Sigmoid colon (tissue), 7 donors: Measurements from ENCODE around the gene C1orf94. TPM values are rescaled to one million over a fixed set of nuclear protein-coding genes. Genes with fewer than 3 reads are reported as not detected.

Source experiments
- DNase-seq: peaks from one replicate; pipeline ENCODE4 v3.0.0-alpha.2; 2019
- H3K27ac ChIP-seq, 4 donors: fragments of 200-600 bp; sonication (generic); one replicate each; pipeline ENCODE4 v1.5.1; 2016 to 2019; ENCODE audit warnings: mild to moderate bottlenecking in 1 of 4
- H3K27me3 ChIP-seq, 3 donors: fragments of 200-600 bp; sonication (generic); one replicate each; pipeline ENCODE4 v1.5.1; 2019; ENCODE audit warnings: mild to moderate bottlenecking in 1 of 3
- H3K36me3 ChIP-seq, 4 donors: fragments of 200-600 bp; sonication (generic); one replicate each; pipeline ENCODE4 v1.5.1; 2016 to 2019
- H3K4me1 ChIP-seq, 4 donors: fragments of 200-600 bp; sonication (generic); one replicate each; pipeline ENCODE4 v1.5.1; 2017 to 2019
- H3K4me3 ChIP-seq, 4 donors: fragments of 200-600 bp; sonication (generic); one replicate each; pipeline ENCODE4 v1.5.1; 2017 to 2019; ENCODE audit warnings: mild to moderate bottlenecking in 2 of 4, moderate library complexity in 1 of 4
- H3K9me3 ChIP-seq, 4 donors: fragments of 200-600 bp in 3 of 4; sonication (generic) in 3 of 4; one replicate each; pipeline versions ENCODE4 v1.5.1 to v1.6.1; 2013 to 2019
- EP300 ChIP-seq, 4 donors: sonication (generic); formaldehyde crosslinking; IDR thresholded peaks; one replicate each; pipeline ENCODE4 v1.6.1; 2017; ENCODE audit warnings: antibody characterized with exemption in 4 of 4
- POLR2A ChIP-seq, 2 donors: fragments of 450-650 bp; IDR thresholded peaks; one replicate each; pipeline ENCODE4 v1.6.1; 2016; ENCODE audit warnings: antibody characterized with exemption in 2 of 2, mild to moderate bottlenecking in 2 of 2, moderate library complexity in 2 of 2
- POLR2AphosphoS5 ChIP-seq, 4 donors: sonication (generic); formaldehyde crosslinking; IDR thresholded peaks; one replicate each; pipeline ENCODE4 v1.6.1; 2017; ENCODE audit warnings: antibody characterized with exemption in 4 of 4
- WGBS, 2 donors: extraction: QIAGEN DNeasy Blood & Tissue Kit; methylation state at CpG; one replicate each; pipeline ENCODE4 v1.1.7; 2013; 5-methylcytosine and 5-hydroxymethylcytosine counted together
- intact Hi-C: fragments of 100-400 bp; cut with DNase I; formaldehyde crosslinking; loops from one replicate; pipeline ENCODE4 v1.15.1; 2023
- polyA plus RNA-seq, 3 donors: library from polyadenylated mRNA; stranded (reverse); fragments of 200-250 nt; gene quantifications; one replicate each; pipeline ENCODE4 v1.2.3, GENCODE V29; 2013
- total RNA-seq, 4 donors: library from RNA; depleted of rRNA; stranded (reverse); fragments of >200 nt; gene quantifications; one replicate each; pipeline ENCODE4 v1.1.0, GENCODE V29; 2016
- TF ChIP-seq, protein P1 (sequence below), 4 experiments: fragments of 450-650 bp in 3 of 4; fragments of 200-600 bp in 1 of 4; IDR thresholded peaks; one replicate each; pipeline ENCODE4 v1.5.1; 2016 to 2019; ENCODE audit warnings: antibody characterized with exemption in 4 of 4, mild to moderate bottlenecking in 3 of 4, moderate library complexity in 2 of 4
- donor health status: healthy with polysubstance abuse.
- donor health status: Bipolar disorder and iron deficiency.
- donor health status: healthy.

C1orf94 gene
- total and polyA plus RNA-seq, 7 donors: not detected

DNA sequence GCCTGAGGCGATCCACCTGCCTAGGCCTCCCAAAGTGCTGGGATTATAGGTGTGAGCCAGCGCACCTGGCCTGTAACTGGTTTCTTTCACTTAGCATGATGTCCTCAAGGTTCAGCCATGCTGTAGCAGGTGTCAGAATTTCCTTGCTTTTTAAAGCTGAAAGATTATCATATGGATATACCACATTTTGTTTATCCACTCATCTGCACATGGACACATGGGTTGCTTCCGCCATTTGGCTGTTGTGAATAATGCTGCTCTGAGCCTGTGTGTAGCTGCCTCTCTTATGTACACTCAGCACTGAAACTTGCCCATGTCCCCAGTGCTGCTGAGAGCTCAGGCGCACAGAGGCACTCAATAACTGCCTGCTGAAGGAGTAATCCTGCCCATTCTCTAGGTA lies 23.5 kb upstream of the C1orf94 start:
- 91 to 93% methylated on average over 4 of the region's 4 CpGs for WGBS, 2 donors
- no peak for DNase-seq
- no peaks in the 10 kb centered on the region for H3K4me1 ChIP-seq
- intact Hi-C loops: no loop called here
- TF ChIP-seq POLR2A (IDR thresholded peaks at IDR 0.05) (no peak), EP300 (IDR thresholded peaks at IDR 0.05) (no peak), POLR2AphosphoS5 (IDR thresholded peaks at IDR 0.05) (no peak)
- TF ChIP-seq, protein P1, sequence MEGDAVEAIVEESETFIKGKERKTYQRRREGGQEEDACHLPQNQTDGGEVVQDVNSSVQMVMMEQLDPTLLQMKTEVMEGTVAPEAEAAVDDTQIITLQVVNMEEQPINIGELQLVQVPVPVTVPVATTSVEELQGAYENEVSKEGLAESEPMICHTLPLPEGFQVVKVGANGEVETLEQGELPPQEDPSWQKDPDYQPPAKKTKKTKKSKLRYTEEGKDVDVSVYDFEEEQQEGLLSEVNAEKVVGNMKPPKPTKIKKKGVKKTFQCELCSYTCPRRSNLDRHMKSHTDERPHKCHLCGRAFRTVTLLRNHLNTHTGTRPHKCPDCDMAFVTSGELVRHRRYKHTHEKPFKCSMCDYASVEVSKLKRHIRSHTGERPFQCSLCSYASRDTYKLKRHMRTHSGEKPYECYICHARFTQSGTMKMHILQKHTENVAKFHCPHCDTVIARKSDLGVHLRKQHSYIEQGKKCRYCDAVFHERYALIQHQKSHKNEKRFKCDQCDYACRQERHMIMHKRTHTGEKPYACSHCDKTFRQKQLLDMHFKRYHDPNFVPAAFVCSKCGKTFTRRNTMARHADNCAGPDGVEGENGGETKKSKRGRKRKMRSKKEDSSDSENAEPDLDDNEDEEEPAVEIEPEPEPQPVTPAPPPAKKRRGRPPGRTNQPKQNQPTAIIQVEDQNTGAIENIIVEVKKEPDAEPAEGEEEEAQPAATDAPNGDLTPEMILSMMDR (IDR thresholded peaks at IDR 0.05): no peak
- no peaks in the 10 kb centered on the region for H3K9me3 ChIP-seq
- H3K36me3 ChIP-seq: no peaks in the 10 kb centered on the region
- no peak overlapping the region for H3K27ac ChIP-seq
- no peak overlapping the region for H3K4me3 ChIP-seq
- no peaks in the 10 kb centered on the region for H3K27me3 ChIP-seq

DNA sequence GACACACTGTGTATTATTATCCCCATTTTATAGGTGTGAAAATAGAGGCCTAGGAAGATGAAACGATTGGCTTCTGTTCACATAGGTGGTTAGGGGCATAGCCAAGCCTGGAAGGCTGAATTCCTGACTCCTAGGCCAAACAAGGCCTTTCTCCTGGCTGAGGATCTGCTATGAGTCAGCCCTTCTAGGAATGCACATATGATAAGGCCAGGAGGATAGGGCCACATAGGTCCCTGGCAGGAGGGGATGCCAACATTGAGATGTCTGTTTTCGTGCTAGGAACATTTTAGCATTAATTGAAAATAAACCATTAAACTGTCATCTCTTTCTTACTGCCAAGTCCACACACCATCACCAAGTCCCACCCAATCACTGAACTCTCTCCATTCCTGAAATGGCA lies 20.8 kb upstream of the C1orf94 start:
- Histone ChIP-seq H3K36me3 (no peaks in the 10 kb centered on the region), H3K27ac (no peak overlapping the region), H3K4me1 (no peaks in the 10 kb centered on the region), H3K27me3 (peaks cover 0 to 18% (median 12%) of the 10 kb centered on the region in 3 donors), H3K4me3 (no peak overlapping the region), H3K9me3 (no peaks in the 10 kb centered on the region)
- no peak for DNase-seq
- TF ChIP-seq EP300 (IDR thresholded peaks at IDR 0.05) (no peak), POLR2A (IDR thresholded peaks at IDR 0.05) (no peak), POLR2AphosphoS5 (IDR thresholded peaks at IDR 0.05) (no peak)
- TF ChIP-seq, protein P1 (IDR thresholded peaks at IDR 0.05): no peak
- intact Hi-C loops: no loop called here
- WGBS, 2 donors: 71 to 72% methylated on average over 2 of the region's 2 CpGs

DNA sequence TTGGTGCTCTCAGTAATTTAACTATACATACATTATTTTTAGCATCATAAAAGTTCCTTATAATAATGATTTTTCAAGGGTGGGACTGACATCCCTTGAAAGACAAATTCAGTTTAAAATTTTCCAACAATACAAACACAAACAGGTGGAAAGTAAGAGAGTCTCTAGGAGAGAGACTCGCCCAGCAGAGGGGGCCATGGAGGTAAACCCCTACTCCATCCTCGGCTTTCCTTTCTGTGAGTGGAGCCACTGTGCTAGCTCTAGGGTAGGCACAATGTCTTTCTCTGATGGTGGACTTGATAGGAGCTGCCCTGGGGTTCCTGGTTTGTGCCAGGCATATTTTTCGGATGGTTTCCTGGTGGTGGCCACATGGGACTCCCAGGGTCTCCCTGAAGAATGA lies 20.0 kb upstream of the C1orf94 start:
- 42 to 66% methylated on average over 3 of the region's 3 CpGs for WGBS, 2 donors
- intact Hi-C loops: no loop called here
- no peak for DNase-seq
- no peaks in the 10 kb centered on the region for H3K4me1 ChIP-seq
- H3K36me3 ChIP-seq: no peaks in the 10 kb centered on the region
- no peak overlapping the region for H3K27ac ChIP-seq
- no peaks in the 10 kb centered on the region for H3K9me3 ChIP-seq
- no peak for TF ChIP-seq POLR2A (IDR thresholded peaks at IDR 0.05)
- TF ChIP-seq, protein P1 (IDR thresholded peaks at IDR 0.05): no peak
- TF ChIP-seq POLR2AphosphoS5 (IDR thresholded peaks at IDR 0.05): no peak
- TF ChIP-seq EP300 (IDR thresholded peaks at IDR 0.05): no peak
- H3K4me3 ChIP-seq: no peak overlapping the region
- peaks cover 0 to 18% (median 12%) of the 10 kb centered on the region in 3 donors for H3K27me3 ChIP-seq

DNA sequence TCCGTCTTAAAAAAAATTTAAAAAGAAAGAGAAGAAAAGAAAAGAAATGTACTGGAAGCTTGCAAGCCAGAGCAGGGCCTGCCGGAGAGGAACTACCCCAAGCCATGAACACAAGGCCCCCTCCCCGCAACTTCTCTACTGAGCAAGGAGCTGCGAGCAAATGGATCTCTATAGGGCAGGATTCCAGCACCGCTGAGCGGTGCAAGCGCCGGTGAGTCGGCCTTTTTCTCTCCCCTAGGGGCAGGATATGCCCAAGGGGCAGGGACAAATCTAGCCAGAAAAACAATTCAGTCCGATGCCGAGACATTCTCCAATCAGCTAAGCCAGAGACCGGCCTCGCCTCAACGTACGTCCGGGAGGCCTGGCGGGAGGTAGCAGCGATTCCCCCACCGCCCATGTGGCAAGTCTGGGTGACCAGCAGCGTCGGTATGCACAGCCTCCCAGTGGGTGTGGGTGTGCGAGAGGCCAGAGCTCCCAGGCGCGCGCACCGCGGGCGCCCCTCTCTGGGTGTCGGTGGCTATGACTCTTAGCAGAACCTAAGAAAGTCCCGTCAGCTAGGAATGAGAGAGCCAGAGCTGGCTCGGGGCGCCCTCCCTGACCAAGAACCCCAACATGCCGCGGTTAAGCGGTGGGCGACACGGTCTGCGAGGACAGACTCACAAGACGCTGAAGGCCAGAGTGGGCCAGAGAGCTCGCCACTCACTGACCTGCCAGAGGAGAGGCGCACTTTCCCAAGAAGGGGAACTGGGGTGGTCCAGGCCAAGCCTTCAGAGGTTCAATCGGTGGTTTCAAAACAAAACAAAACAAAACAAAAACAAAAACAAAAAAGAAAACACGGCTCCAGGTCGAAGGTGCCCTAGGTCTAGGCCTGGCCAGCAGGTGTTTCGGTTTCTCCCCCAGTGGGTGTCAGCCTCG lies 13.6 kb upstream of the C1orf94 start:
- 3 to 6% methylated on average over 46 of the region's 46 CpGs for WGBS, 2 donors
- H3K4me3 ChIP-seq: peak overlapping the region; percentile 12 to 50 (median 44)
- H3K27me3 ChIP-seq: peaks cover 24 to 77% (median 67%) of the 10 kb centered on the region in 3 donors
- intact Hi-C loops: loop anchor here (2.0 kb wide), 1 partner anchor 530 kb away; no protein-coding TSS in a partner anchor
- no peaks in the 10 kb centered on the region for H3K36me3 ChIP-seq
- TF ChIP-seq EP300 (IDR thresholded peaks at IDR 0.05): no peak
- no peak for TF ChIP-seq POLR2A (IDR thresholded peaks at IDR 0.05)
- TF ChIP-seq, protein P1 (IDR thresholded peaks at IDR 0.05): peak; percentile 34 to 58 (median 44)
- no peaks in the 10 kb centered on the region for H3K9me3 ChIP-seq
- H3K27ac ChIP-seq: no peak overlapping the region
- DNase-seq: peak; percentile 79
- peaks cover 0 to 46% (median 44%) of the 10 kb centered on the region in 4 donors for H3K4me1 ChIP-seq
